ENCODE measurements around the gene CD81.

- TF ChIP-seq CTCF (IDR thresholded peaks at IDR 0.05 in 2 of 3, conservative IDR thresholded peaks at IDR 0.05 in 1 of 3; ENCODE audit: insufficient read depth in 2 of 3, low read depth in 1 of 3, low read length in 3 of 3): peak; percentile 90 to 94 (median 91)
- TF ChIP-seq BHLHE40 (IDR thresholded peaks at IDR 0.05; ENCODE audit: low read length): no peak
Observed at GRCh38 chr11:2428322-2428795, 51.2 kb downstream of the CD81 start.
